Caco-2 (cell line): ENCODE results near the gene SNX32. TPM values are rescaled to one million over a fixed set of nuclear protein-coding genes. Genes with fewer than 3 reads are reported as not detected.
"Not testable (repeated sequence)": the region's sequence is repeated elsewhere in the genome, so short reads cannot be mapped to it uniquely, and the experiment has no call there.

Experiments used
- BruUV-seq: library from RNA; stranded (reverse); fragments of 400-500 nt; replicated peaks from 2 replicates; lab custom pipeline; 2021; lab: Mats Ljungman, UMichigan
- CTCF ChIA-PET: fragments of 300-600 bp; sonication (Branson Sonifier 250); formaldehyde crosslinking; loops from one replicate; lab custom pipeline; 2022; ENCODE audit warnings: antibody characterized with exemption; lab: Charles Lee
- POLR2A ChIA-PET: fragments of 300-600 bp; sonication (Branson Sonifier 250); formaldehyde crosslinking; loops from one replicate; lab custom pipeline; 2022; ENCODE audit warnings: antibody characterized with exemption; lab: Charles Lee
- DNase-seq, 2 experiments: peaks; one replicate each; pipeline versions ENCODE4 v3.0.0 to v3.0.0-alpha.2; 2020 to 2022
- H3K27me3 ChIP-seq: replicated peaks from 2 replicates; pipeline ENCODE4 v1.6.0; 2011; ENCODE audit warnings: low read length; ENCODE audit not compliant: control insufficient read depth, insufficient read depth
- H3K36me3 ChIP-seq: 2 replicates; pipeline ENCODE4 v1.5.1; 2011; ENCODE audit warnings: low read length; ENCODE audit not compliant: control insufficient read depth, insufficient read depth
- H3K4me1 ChIP-seq: fragments of 250-450 bp; sonication (Bioruptor Pico); 2 replicates; pipeline ENCODE4 v1.5.1; 2020; ENCODE audit warnings: mild to moderate bottlenecking
- H3K4me3 ChIP-seq: 2 replicates; pipeline ENCODE4 v1.5.1; 2011; ENCODE audit warnings: low read depth, mild to moderate bottlenecking, control low read depth, low read length
- H3K9me3 ChIP-seq: fragments of 250-450 bp; sonication (Bioruptor Pico); 2 replicates; pipeline ENCODE4 v1.5.1; 2020; ENCODE audit warnings: mild to moderate bottlenecking, moderate library complexity
- H3K27ac Mint-ChIP-seq: one replicate; pipeline ENCODE4 v1.8.0; 2022; ENCODE audit warnings: mixed read lengths; ENCODE audit not compliant: unreplicated experiment
- H3K27me3 Mint-ChIP-seq: one replicate; pipeline ENCODE4 v1.8.0; 2022; ENCODE audit warnings: mixed read lengths; ENCODE audit not compliant: insufficient read depth, unreplicated experiment
- H3K36me3 Mint-ChIP-seq: one replicate; pipeline ENCODE4 v1.8.0; 2022; ENCODE audit warnings: mild to moderate bottlenecking, mixed read lengths; ENCODE audit not compliant: insufficient read depth, unreplicated experiment
- H3K4me1 Mint-ChIP-seq: one replicate; pipeline ENCODE4 v1.8.0; 2022; ENCODE audit warnings: low read depth, mixed read lengths; ENCODE audit not compliant: unreplicated experiment
- H3K4me3 Mint-ChIP-seq: one replicate; pipeline ENCODE4 v1.8.0; 2022; ENCODE audit warnings: mild to moderate bottlenecking, moderate library complexity, mixed read lengths; ENCODE audit not compliant: unreplicated experiment
- H3K9me3 Mint-ChIP-seq: one replicate; pipeline ENCODE4 v1.8.0; 2022; ENCODE audit warnings: mixed read lengths; ENCODE audit not compliant: unreplicated experiment
- CTCF ChIP-seq, 2 experiments: fragments of 200-600 bp in 1 of 2; IDR thresholded peaks; 1 replicate in 1 of 2; 2 replicates in 1 of 2; pipeline versions ENCODE4 v1.5.1 to v1.8.0; 2011 to 2022; ENCODE audit warnings: antibody characterized with exemption in 1 of 2, control low read depth in 1 of 2, inconsistent platforms in 1 of 2, low read depth in 1 of 2, low read length in 1 of 2, mild to moderate bottlenecking in 1 of 2, moderate library complexity in 1 of 2; ENCODE audit not compliant: insufficient read depth in 1 of 2, severe bottlenecking in 1 of 2, unreplicated experiment in 1 of 2
- intact Hi-C: fragments of 100-400 bp; cut with micrococcal nuclease; formaldehyde crosslinking; loops from one replicate; pipeline ENCODE4 v1.10.0; 2022; ENCODE audit not compliant: unreplicated experiment
- total RNA-seq: library from RNA; stranded (reverse); gene quantifications from 2 replicates; pipeline ENCODE4 v1.2.3, GENCODE V29; 2022

SNX32 gene
- total RNA-seq, 1 experiment from 2014 or later, result not detected

DNA sequence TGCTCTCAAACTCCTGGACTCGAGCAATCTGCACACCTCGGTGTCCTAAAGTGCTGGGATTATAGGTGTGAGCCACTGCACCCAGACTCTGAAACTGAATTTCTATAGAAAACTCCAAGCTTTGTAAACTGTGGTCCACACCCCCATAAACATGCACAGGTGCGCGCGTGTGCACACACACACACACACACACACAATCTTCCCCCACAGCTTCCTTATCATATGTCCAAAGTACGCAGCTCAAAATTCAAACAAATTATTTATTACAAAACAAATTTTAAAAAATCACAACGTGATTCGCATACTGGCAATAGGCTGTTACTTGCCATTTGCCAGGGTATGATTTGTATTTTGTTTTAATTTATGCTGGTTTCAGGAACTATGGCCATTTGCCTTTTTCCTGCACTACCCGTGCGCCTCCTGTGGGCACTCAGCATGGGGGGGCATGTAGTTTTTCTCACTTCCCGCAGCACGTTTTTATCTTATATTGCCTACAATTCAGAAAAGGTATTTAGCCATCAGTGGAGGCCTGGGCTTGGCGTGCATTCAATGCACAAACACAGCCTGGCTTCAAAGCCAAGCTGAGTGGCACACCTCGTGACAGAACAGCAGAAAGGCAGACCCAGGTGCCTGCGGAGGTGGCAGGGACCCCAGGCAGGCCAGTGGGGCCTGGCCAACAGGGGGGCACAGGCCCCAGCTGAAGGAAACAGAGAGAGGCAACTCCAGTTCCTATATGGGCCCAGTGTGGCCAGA lies 10.8 kb upstream of the SNX32 start:
- Histone ChIP-seq H3K4me3 (no peak overlapping the region), H3K4me1 (peaks cover 13% of the 10 kb centered on the region), H3K9me3 (no peaks in the 10 kb centered on the region; the same call in 1 of the 2 replicates), H3K27me3 (no peaks in the 10 kb centered on the region), H3K36me3 (no peaks in the 10 kb centered on the region)
- Mint-ChIP-seq H3K9me3 (no peaks in the 10 kb centered on the region), H3K27me3 (no peaks in the 10 kb centered on the region), H3K27ac (no peak overlapping the region), H3K4me3 (no peak overlapping the region), H3K4me1 (peaks cover 9% of the 10 kb centered on the region), H3K36me3 (no peaks in the 10 kb centered on the region)
- CTCF ChIA-PET, result no interaction called here
- no peak for DNase-seq
- intact Hi-C loops, result no loop called here
- BruUV-seq, result no TSS peak
- TF ChIP-seq CTCF (IDR thresholded peaks at IDR 0.05; ENCODE audit: insufficient read depth in 1 of 2, low read depth in 1 of 2, low read length in 1 of 2, severe bottlenecking in 1 of 2, unreplicated experiment in 1 of 2), result no peak
- POLR2A ChIA-PET, result interaction anchor here (0.7 kb wide), 1 partner anchor 54 kb away, joined by 4 read pairs; no protein-coding TSS in a partner anchor

DNA sequence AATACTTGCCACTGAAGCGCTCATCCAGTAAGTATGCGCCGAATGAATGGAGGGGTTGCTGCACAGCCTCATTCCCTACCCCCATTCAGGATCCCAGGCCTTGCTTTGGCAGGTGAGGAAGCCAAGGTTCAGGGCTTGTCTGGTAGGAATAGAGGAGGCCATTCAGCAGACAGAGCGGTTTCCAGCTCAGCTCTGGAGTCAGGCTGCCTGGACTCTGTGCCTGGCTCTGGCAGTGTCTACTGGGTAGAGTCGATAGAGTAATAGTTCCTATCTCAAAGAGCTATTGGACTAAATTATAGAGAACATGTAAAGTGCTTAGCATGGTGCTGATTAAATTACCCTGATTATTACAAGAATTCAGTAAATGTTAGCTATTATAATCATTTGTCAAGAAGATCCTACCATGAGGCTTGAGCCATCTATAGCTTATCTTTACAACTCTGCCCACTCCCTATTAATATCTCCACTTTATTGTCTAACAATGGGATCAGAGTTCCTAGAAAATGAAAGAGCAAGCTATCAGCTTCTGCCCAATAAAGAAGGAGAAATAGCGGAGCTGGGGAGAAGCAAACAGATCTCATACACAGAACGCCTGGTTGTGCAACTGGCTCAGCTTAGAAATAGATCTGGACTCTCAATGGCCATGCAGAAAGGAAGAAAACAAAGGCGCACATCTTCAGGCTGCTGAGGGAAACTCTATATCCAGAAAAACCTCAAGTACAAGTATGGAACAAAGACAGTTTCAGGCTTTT lies 6.6 kb upstream of the SNX32 start:
- Mint-ChIP-seq H3K4me1 (peaks cover 9% of the 10 kb centered on the region), H3K27ac (no peak overlapping the region), H3K27me3 (peaks cover 3% of the 10 kb centered on the region), H3K9me3 (no peaks in the 10 kb centered on the region), H3K36me3 (no peaks in the 10 kb centered on the region), H3K4me3 (no peak overlapping the region)
- TF ChIP-seq CTCF (IDR thresholded peaks at IDR 0.05; ENCODE audit: insufficient read depth in 1 of 2, low read depth in 1 of 2, low read length in 1 of 2, severe bottlenecking in 1 of 2, unreplicated experiment in 1 of 2), result no peak
- H3K36me3 ChIP-seq, result no peaks in the 10 kb centered on the region
- H3K9me3 ChIP-seq, result no peaks in the 10 kb centered on the region; the same call in 1 of the 2 replicates
- ChIA-PET CTCF (interaction anchor here (0.6 to 2.1 kb wide), 19 partner anchors 10 to 497 kb away, joined by 3 to 12 read pairs (median 5); partner anchors contain the start of genes CFL1, FIBP, KAT5 and MUS81), POLR2A (interaction anchor here (0.5 to 1.2 kb wide), 4 partner anchors 17 to 302 kb away, joined by 7 to 9 read pairs (median 8); partner anchors contain the start of genes MUS81 and SCYL1)
- no peak overlapping the region for H3K4me3 ChIP-seq
- H3K4me1 ChIP-seq, result peaks cover 13% of the 10 kb centered on the region
- peak in 1 of 2 experiments; percentile 28 for DNase-seq
- intact Hi-C loops, result loop anchor here (5.0 kb wide), 1 partner anchor 160 kb away; no protein-coding TSS in a partner anchor
- BruUV-seq, result no TSS peak
- no peaks in the 10 kb centered on the region for H3K27me3 ChIP-seq

GRCh38 chr11:65829459-65829858 lies 4.3 kb upstream of the SNX32 start:
- no peak for TF ChIP-seq CTCF (IDR thresholded peaks at IDR 0.05; ENCODE audit: insufficient read depth in 1 of 2, low read depth in 1 of 2, low read length in 1 of 2, severe bottlenecking in 1 of 2, unreplicated experiment in 1 of 2)
- Mint-ChIP-seq H3K27ac (no peak overlapping the region), H3K36me3 (no peaks in the 10 kb centered on the region), H3K9me3 (no peaks in the 10 kb centered on the region), H3K4me1 (peaks cover 9% of the 10 kb centered on the region), H3K27me3 (peaks cover 3% of the 10 kb centered on the region), H3K4me3 (no peak overlapping the region)
- intact Hi-C loops, result loop anchor here (5.0 kb wide), 1 partner anchor 158 kb away; no protein-coding TSS in a partner anchor
- Histone ChIP-seq H3K4me1 (peaks cover 13% of the 10 kb centered on the region), H3K27me3 (no peaks in the 10 kb centered on the region), H3K4me3 (no peak overlapping the region), H3K9me3 (no peaks in the 10 kb centered on the region; the same call in 1 of the 2 replicates), H3K36me3 (no peaks in the 10 kb centered on the region)
- DNase-seq, result no peak
- no TSS peak for BruUV-seq
- CTCF ChIA-PET, result no interaction called here
- POLR2A ChIA-PET, result no interaction called here

DNA sequence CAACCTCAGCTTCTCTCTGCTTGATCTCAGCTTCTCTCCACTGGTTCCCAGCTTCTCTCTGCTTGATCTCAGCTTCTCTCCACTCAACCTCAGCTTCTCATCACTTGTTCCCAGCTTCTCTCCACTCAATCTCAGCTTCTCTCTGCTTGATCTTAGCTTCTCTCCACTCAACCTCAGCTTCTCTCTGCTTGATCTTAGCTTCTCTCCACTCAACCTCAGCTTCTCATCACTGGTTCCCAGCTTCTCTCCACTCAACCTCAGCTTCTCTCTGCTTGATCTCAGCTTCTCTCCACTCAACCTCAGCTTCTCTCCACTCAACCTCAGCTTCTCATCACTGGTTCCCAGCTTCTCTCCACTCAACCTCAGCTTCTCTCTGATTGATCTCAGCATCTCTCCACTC lies 1.5 kb upstream of the SNX32 start:
- H3K4me3 ChIP-seq, DNase-seq, POLR2A ChIA-PET, H3K9me3 ChIP-seq, H3K27me3 ChIP-seq, H3K27ac Mint-ChIP-seq, H3K27me3 Mint-ChIP-seq, intact Hi-C loops, H3K36me3 Mint-ChIP-seq, BruUV-seq, H3K9me3 Mint-ChIP-seq, H3K36me3 ChIP-seq, H3K4me3 Mint-ChIP-seq, H3K4me1 ChIP-seq, H3K4me1 Mint-ChIP-seq: not testable (repeated sequence)
- CTCF ChIA-PET, result interaction anchor here (1.1 kb wide), 2 partner anchors 12 to 28 kb away, joined by 3 to 4 read pairs; no protein-coding TSS in a partner anchor
